Thyroid gland (tissue), 4 donors: ENCODE measurements around the gene PUSL1.
A peak's percentile ranks its signal among the peaks of the same experiment; 100 is the strongest.

Experiments
- POLR2A ChIP-seq, 2 donors: fragments of 450-650 bp; IDR thresholded peaks; one replicate each; pipeline ENCODE4 v1.6.1; 2017; ENCODE audit warnings: antibody characterized with exemption in 2 of 2, mild to moderate bottlenecking in 2 of 2, moderate library complexity in 1 of 2
- TF ChIP-seq, protein P1 (sequence below), 6 experiments: fragments of 200-600 bp in 3 of 6; fragments of 450-650 bp in 3 of 6; sonication (generic) in 3 of 6; IDR thresholded peaks; one replicate each; pipeline ENCODE4 v1.5.1; 2016 to 2019; ENCODE audit warnings: antibody characterized with exemption in 6 of 6, mild to moderate bottlenecking in 2 of 6, inconsistent platforms in 1 of 6, moderate library complexity in 1 of 6

DNA sequence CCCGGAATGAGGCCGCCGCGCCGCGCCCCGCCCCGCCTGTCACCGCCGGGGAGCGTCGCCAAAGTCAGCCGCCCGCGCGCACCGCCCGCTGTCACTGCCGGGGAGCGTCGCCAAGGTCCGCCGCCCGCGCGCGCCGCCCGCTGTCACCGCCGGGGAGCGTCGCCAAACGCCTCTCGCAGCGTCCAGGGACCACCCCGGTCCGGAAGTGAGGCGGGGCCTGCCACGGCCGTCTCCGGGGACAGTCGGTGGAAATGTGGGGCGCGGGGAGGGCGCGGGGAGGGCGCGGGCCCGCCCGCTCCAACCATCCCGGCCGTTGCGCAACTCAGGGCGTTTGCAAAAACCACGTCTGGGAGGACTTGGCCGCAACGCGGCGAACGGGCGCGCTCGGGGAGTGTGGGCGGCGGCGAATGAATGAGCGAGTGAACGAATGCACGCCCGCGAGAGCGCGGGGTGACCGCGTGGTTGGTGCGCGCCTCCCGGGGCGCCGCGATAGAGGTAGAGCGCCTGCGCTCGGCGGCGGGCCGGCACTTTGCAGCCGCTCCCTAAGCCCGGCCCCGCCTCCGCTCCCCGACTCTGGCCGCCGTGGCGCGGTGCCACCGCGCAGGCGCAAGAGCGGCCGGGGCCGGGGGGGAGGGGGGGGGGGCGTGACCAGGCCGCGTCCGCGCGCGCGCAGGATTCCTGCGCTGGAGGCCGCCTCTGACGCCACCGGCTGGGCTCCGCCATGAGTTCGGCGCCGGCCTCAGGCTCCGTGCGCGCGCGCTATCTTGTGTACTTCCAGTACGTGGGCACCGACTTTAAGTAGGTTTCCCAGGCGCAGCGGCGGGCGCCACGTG is at the start of gene PUSL1, which contains the start of gene ACAP3:
- TF ChIP-seq POLR2A (IDR thresholded peaks at IDR 0.05) = peak in 1 of 2 donors; percentile 42
- TF ChIP-seq, protein P1, sequence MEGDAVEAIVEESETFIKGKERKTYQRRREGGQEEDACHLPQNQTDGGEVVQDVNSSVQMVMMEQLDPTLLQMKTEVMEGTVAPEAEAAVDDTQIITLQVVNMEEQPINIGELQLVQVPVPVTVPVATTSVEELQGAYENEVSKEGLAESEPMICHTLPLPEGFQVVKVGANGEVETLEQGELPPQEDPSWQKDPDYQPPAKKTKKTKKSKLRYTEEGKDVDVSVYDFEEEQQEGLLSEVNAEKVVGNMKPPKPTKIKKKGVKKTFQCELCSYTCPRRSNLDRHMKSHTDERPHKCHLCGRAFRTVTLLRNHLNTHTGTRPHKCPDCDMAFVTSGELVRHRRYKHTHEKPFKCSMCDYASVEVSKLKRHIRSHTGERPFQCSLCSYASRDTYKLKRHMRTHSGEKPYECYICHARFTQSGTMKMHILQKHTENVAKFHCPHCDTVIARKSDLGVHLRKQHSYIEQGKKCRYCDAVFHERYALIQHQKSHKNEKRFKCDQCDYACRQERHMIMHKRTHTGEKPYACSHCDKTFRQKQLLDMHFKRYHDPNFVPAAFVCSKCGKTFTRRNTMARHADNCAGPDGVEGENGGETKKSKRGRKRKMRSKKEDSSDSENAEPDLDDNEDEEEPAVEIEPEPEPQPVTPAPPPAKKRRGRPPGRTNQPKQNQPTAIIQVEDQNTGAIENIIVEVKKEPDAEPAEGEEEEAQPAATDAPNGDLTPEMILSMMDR (IDR thresholded peaks at IDR 0.05) = no peak
